HG03520 (cell line): ENCODE results near the gene CNOT9.
"Not testable (repeated sequence)": the region's sequence is repeated elsewhere in the genome, so short reads cannot be mapped to it uniquely, and the experiment has no call there.

ENCODE experiments used
- ATAC-seq: cut with Tn5 transposase; IDR thresholded peaks from one replicate; pipeline ENCODE4 v1.9.1; 2021; ENCODE audit warnings: mild to moderate bottlenecking, moderate library complexity; ENCODE audit not compliant: unreplicated experiment

CNOT9 gene, protein sequence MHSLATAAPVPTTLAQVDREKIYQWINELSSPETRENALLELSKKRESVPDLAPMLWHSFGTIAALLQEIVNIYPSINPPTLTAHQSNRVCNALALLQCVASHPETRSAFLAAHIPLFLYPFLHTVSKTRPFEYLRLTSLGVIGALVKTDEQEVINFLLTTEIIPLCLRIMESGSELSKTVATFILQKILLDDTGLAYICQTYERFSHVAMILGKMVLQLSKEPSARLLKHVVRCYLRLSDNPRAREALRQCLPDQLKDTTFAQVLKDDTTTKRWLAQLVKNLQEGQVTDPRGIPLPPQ

DNA sequence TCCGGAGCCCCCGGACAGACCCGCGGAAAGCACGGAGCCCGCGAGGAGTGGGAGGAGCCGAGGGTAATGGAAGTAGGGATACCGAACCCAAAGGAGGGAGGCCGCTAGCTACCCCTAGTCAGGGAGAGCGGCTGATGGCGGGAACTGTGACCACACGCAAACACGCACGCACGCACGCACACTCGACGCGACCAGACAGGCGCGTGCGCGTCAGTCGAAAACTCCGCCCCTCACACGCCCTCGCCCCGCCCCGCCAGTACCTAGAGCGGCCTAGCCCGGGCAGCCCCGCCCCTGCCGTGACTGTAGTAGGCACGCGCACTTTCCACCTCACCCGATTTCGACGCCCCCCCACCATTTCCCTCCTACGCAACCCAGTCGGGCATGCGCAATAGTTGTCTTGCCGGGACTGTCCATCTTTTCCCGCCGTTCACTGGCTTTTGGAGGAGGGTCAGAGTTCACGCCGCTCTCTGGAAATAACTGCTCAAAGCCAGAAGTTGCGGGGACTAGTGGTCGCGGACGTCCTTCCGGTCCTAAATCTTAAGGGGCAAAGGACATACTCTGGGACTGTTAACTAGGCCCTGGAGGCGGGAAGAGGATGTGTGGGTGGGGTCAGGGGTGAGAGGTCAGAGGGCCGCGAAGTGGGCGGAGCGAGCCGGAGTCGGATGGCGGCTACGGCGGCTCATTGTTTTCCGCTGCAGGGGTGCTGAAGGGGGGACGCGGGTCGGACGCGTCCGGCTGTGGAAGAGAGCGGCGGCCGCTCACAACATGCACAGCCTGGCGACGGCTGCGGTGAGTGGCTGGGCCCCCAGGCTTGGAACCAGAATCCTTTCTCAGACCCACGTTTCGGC is at the start of gene CNOT9, which contains the start of gene USP37:
TSS of gene CNOT9 (plus strand) at position 650 of the 848 bp plus-strand sequence. CDS start at position 766, 116 bp downstream.
TSS of gene USP37 (minus strand) at position 162 of the 848 bp plus-strand sequence. CDS start 9,698 bp downstream, outside the sequence.
- peak; percentile 64 for ATAC-seq

GRCh38 chr2:218518876-218519275 is 49.8 kb upstream of the CNOT9 start:
- no peak for ATAC-seq

GRCh38 chr2:218523651-218524050 is 45.0 kb upstream of the CNOT9 start:
- no peak for ATAC-seq

DNA sequence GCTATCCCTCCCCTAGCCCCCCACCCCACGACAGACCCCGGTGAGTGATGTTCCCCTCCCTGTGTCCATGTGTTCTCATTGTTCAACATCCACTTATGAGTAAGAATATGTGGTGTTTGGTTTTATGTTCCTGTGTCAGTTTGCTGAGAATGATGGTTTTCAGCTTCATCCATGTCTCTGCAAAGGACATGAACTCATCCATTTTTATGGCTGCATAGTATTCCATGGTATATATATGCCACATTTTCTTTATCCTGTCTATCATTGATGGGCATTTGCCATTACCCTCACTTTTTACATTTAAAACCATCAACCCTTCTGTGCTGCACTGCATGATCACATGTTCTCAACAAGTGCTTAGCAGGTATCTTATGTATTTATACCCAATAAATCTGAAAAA is 40.2 kb upstream of the CNOT9 start:
- ATAC-seq = not testable (repeated sequence)

- ATAC-seq = no peak
Measured at GRCh38 chr2:218529990-218530389, 38.6 kb upstream of the CNOT9 start.

GRCh38 chr2:218536804-218537494 is 31.7 kb upstream of the CNOT9 start:
- no peak for ATAC-seq

- no peak for ATAC-seq
Measured at GRCh38 chr2:218540015-218540414, 28.6 kb upstream of the CNOT9 start.

GRCh38 chr2:218546012-218546411 is 22.6 kb upstream of the CNOT9 start:
- ATAC-seq = no peak

DNA sequence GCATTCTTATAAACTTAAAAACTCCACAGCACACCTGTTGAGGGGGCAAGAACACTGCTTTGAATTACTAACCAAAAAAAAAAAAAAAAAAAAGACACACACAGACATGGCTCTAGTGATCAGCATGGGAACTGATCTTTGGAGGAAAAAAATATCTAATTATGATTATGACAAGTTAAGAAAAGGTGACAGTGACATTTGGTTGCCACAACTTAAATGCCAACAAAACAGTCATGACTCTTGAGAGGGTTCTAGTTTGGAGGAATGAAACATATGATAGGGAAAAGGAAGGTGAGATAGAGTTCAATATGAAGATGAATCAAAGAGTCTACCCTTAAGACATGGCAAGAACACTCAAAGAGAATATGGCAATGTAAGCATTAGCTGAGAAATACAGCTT is 21.1 kb upstream of the CNOT9 start:
- ATAC-seq = no peak

GRCh38 chr2:218547978-218548377 is 20.7 kb upstream of the CNOT9 start:
- no peak for ATAC-seq

GRCh38 chr2:218554225-218554624 is 14.4 kb upstream of the CNOT9 start:
- ATAC-seq = not testable (repeated sequence)

GRCh38 chr2:218555527-218555926 is 13.1 kb upstream of the CNOT9 start:
- no peak for ATAC-seq

DNA sequence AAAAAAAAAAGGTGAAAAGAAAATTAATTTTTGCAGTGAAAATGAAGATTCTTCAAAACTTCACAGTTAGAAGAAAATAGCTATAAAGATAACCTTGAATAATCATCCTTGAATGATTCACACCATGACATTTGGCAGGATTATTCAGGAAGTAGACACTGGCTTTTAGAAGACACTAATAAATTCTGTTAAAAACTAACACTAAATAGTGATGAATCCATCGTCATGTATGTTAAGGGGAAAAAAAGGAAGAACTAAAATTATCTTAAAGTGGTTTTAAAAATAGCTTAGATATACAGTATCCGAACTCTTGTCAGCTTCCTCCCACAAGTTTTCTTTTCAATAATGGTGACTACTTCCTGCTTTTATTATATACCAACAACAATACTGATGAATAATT is 10.7 kb upstream of the CNOT9 start:
- no peak for ATAC-seq

DNA sequence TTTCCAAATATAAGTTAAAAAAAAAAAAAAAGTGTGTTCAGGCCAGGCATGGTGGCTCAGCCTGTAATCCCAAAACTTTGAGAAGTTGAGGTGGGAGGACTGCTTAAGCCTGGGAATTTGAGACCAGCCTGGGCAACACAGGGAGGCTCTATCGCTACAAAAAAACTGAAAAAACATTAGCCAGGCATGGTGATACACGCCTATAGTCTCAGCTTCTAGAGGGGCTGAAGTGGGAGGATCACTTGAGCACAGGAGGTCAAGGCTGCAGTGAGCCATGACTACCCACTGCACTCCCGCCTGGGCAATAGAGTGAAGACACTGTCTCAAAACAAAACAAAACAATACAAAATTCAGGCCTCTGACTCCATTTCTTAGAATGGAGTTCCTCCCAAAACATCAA is 9.7 kb upstream of the CNOT9 start:
- ATAC-seq = no peak

GRCh38 chr2:218564056-218564455 is 4.6 kb upstream of the CNOT9 start:
- ATAC-seq = no peak

GRCh38 chr2:218566296-218566695 is 2.3 kb upstream of the CNOT9 start:
- ATAC-seq = no peak

DNA sequence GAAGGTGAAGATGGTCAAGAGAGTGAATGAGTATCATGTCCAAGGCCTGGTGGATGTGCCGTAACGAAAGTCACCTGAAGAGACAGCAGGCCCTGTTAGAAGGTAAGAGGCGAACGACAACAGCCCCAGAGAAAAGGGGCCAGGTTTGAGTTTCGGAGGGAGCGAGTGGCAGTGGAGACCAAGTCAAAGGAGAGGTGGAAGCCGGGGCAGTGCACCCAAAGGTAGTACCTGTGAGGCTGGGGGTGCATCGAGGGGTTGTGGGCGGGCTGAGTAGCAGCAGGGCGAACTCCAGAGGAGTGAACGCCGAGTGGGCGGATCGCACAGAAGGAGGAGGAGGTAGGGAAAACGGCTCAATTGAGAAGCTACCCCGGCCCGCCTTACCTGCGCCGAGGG is 846 bp upstream of the CNOT9 start:
- peak; percentile 30 for ATAC-seq

- peak; percentile 13 for ATAC-seq
Measured at GRCh38 chr2:218569038-218569431, 396 bp downstream of the CNOT9 start.

DNA sequence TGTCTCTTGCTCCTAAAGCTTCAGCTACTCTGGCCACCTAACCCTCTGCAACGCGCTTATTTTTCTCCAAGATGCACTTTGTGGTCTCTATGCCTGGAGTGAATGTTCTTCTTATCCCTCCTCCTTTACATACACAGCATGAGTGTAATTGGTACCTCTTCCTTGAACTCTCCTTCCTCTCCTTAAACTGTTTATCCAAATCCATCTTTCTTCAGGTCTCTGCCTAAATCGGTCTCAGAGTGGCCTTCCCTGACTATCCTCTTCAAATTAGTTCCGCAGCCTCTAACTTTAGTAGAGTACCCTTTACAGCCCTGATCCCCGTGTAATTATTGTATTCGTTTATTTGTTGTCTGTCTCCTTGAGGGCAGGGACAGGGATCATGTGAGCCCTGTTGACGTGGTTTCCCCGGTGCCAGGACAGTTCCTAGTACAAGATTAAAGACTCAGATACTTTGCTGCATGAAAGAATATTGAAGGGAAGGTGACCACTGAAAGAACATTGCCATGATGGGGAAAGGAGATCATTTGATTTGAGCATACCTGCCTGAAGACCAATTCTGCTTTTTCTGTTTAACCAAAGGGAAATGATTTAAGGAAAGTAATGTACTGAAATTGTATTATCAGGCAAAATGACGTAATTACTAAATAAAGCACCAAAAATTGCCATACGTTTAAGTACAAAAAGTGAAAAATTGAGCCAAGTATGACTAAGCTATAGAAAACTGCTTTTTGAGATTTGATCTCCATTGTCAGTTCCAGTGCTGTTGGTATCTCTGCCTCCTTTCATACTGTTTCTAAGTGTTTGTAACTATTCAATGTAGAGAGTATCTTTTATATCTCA is 1.2 kb downstream of the CNOT9 start:
- ATAC-seq = no peak

- ATAC-seq = no peak
Measured at GRCh38 chr2:218570850-218571249, 2.2 kb downstream of the CNOT9 start.

GRCh38 chr2:218576854-218577253 is 8.2 kb downstream of the CNOT9 start:
- no peak for ATAC-seq
